HG02763 (cell line): ENCODE results near the gene ASTE1.
"Not testable (repeated sequence)": the region's sequence is repeated elsewhere in the genome, so short reads cannot be mapped to it uniquely, and the experiment has no call there.

Experiments used
- ATAC-seq: cut with Tn5 transposase; IDR thresholded peaks from one replicate; pipeline ENCODE4 v1.9.1; 2021; ENCODE audit warnings: mild to moderate bottlenecking, moderate library complexity; ENCODE audit not compliant: unreplicated experiment

Gene ASTE1

GRCh38 chr3:131026321-131027151, at the start of gene ASTE1, which contains the start of gene NEK11:
TSS of gene ASTE1 (minus strand) at chr3:131026825. CDS start at chr3:131025306, 1,519 bp downstream.
TSS of gene NEK11 (plus strand) at chr3:131026877. CDS start at chr3:131029709, 2,832 bp downstream.
- ATAC-seq: peak; percentile 99

GRCh38 chr3:131075632-131076328, 49.2 kb upstream of the ASTE1 start:
- ATAC-seq: no peak

- no peak for ATAC-seq
Observed at GRCh38 chr3:131072845-131073244, 46.2 kb upstream of the ASTE1 start.

GRCh38 chr3:131072099-131072559, 45.5 kb upstream of the ASTE1 start:
- no peak for ATAC-seq

- ATAC-seq: no peak
Observed at GRCh38 chr3:131067983-131068382, 41.4 kb upstream of the ASTE1 start.

- ATAC-seq: no peak
Observed at GRCh38 chr3:131053043-131053859, 26.6 kb upstream of the ASTE1 start.

GRCh38 chr3:131050001-131050400, 23.4 kb upstream of the ASTE1 start:
- no peak for ATAC-seq

GRCh38 chr3:131048030-131048429, 21.4 kb upstream of the ASTE1 start:
- no peak for ATAC-seq

- no peak for ATAC-seq
Observed at GRCh38 chr3:131047582-131047981, 21.0 kb upstream of the ASTE1 start.

GRCh38 chr3:131042271-131042985, 15.8 kb upstream of the ASTE1 start:
- not testable (repeated sequence) for ATAC-seq

GRCh38 chr3:131038326-131038725, 11.7 kb upstream of the ASTE1 start:
- ATAC-seq: no peak

GRCh38 chr3:131036986-131037385, 10.4 kb upstream of the ASTE1 start:
- ATAC-seq: no peak

- ATAC-seq: no peak
Observed at GRCh38 chr3:131036200-131036816, 9.7 kb upstream of the ASTE1 start.

GRCh38 chr3:131033480-131034080, 7.0 kb upstream of the ASTE1 start:
- ATAC-seq: no peak

GRCh38 chr3:131031660-131032059, 5.0 kb upstream of the ASTE1 start:
- no peak for ATAC-seq

GRCh38 chr3:131028844-131029243, 2.2 kb upstream of the ASTE1 start:
- ATAC-seq: no peak

GRCh38 chr3:131025539-131025938, 1.1 kb downstream of the ASTE1 start:
- no peak for ATAC-seq

- ATAC-seq: no peak
Observed at GRCh38 chr3:131020122-131020693, 6.4 kb downstream of the ASTE1 start.

GRCh38 chr3:131018970-131019369, 7.7 kb downstream of the ASTE1 start:
- no peak for ATAC-seq
